Mucosa of rectum (tissue), 2 donors: ENCODE measurements around the gene ATXN10.

Experiments
- H3K27ac ChIP-seq, 2 donors: one replicate each; pipeline ENCODE4 v1.7.0; 2013; ENCODE audit warnings: inconsistent platforms in 2 of 2, low read depth in 2 of 2, low read length in 2 of 2
- H3K27me3 ChIP-seq, 2 donors: one replicate each; pipeline ENCODE4 v1.7.0; 2013; ENCODE audit warnings: low read length in 2 of 2; ENCODE audit not compliant: control insufficient read depth in 2 of 2, insufficient read depth in 2 of 2
- H3K36me3 ChIP-seq, 2 donors: one replicate each; pipeline ENCODE4 v1.7.0; 2013; ENCODE audit warnings: low read length in 2 of 2; ENCODE audit not compliant: control insufficient read depth in 2 of 2, insufficient read depth in 2 of 2
- H3K4me1 ChIP-seq, 2 donors: one replicate each; pipeline ENCODE4 v1.7.0; 2013; ENCODE audit warnings: low read length in 2 of 2, mild to moderate bottlenecking in 1 of 2; ENCODE audit not compliant: control insufficient read depth in 2 of 2, insufficient read depth in 2 of 2
- H3K4me3 ChIP-seq, 2 donors: one replicate each; pipeline ENCODE4 v1.7.0; 2013; ENCODE audit warnings: low read length in 2 of 2
- H3K9ac ChIP-seq, 2 donors: one replicate each; pipeline ENCODE4 v1.7.0; 2013; ENCODE audit warnings: low read length in 2 of 2, low read depth in 1 of 2, mild to moderate bottlenecking in 1 of 2
- H3K9me3 ChIP-seq, 2 donors: one replicate each; pipeline ENCODE4 v1.7.0; 2013; ENCODE audit warnings: low read length in 2 of 2; ENCODE audit not compliant: control insufficient read depth in 2 of 2
- donor health status: healthy.
- donor health status: Normal muscosa, but diverticular disease.

Gene ATXN10

GRCh38 chr22:45726081-45726480 lies 54.4 kb downstream of the ATXN10 start:
- H3K27ac ChIP-seq: no peak overlapping the region
- H3K36me3 ChIP-seq: peaks cover 0 to 12% of the 10 kb centered on the region in 2 donors
- H3K27me3 ChIP-seq: no peaks in the 10 kb centered on the region
- H3K4me1 ChIP-seq: peaks cover 0 to 3% of the 10 kb centered on the region in 2 donors
- no peaks in the 10 kb centered on the region for H3K9me3 ChIP-seq
- no peak overlapping the region for H3K4me3 ChIP-seq
- H3K9ac ChIP-seq: no peak overlapping the region

GRCh38 chr22:45731041-45731797 lies 59.6 kb downstream of the ATXN10 start:
- H3K27ac ChIP-seq: no peak overlapping the region
- H3K27me3 ChIP-seq: no peaks in the 10 kb centered on the region
- H3K4me1 ChIP-seq: peaks cover 2 to 8% of the 10 kb centered on the region in 2 donors
- peaks cover 3 to 5% of the 10 kb centered on the region in 2 donors for H3K36me3 ChIP-seq
- H3K4me3 ChIP-seq: no peak overlapping the region
- H3K9ac ChIP-seq: no peak overlapping the region
- no peaks in the 10 kb centered on the region for H3K9me3 ChIP-seq

- H3K27ac ChIP-seq: no peak overlapping the region
- peaks cover 5 to 7% of the 10 kb centered on the region in 2 donors for H3K36me3 ChIP-seq
- peaks cover 2 to 8% of the 10 kb centered on the region in 2 donors for H3K4me1 ChIP-seq
Observed at GRCh38 chr22:45731798-45732495, 60.3 kb downstream of the ATXN10 start.

GRCh38 chr22:45735273-45735672 lies 63.6 kb downstream of the ATXN10 start:
- Histone ChIP-seq H3K4me3 (no peak overlapping the region), H3K27me3 (no peaks in the 10 kb centered on the region), H3K9me3 (no peaks in the 10 kb centered on the region), H3K36me3 (peaks cover 17 to 19% of the 10 kb centered on the region in 2 donors), H3K4me1 (peaks cover 2 to 8% of the 10 kb centered on the region in 2 donors), H3K27ac (no peak overlapping the region), H3K9ac (no peak overlapping the region)

More at GRCh38 chr22:45731798-45732495, 60.3 kb downstream of the ATXN10 start:
- H3K9me3 ChIP-seq: no peaks in the 10 kb centered on the region
- H3K9ac ChIP-seq: no peak overlapping the region
- no peak overlapping the region for H3K4me3 ChIP-seq
- no peaks in the 10 kb centered on the region for H3K27me3 ChIP-seq

- no peaks in the 10 kb centered on the region for H3K4me1 ChIP-seq
- no peak overlapping the region for H3K4me3 ChIP-seq
- H3K27ac ChIP-seq: no peak overlapping the region
- H3K27me3 ChIP-seq: no peaks in the 10 kb centered on the region
- H3K36me3 ChIP-seq: peaks cover 24 to 38% of the 10 kb centered on the region in 2 donors
- no peak overlapping the region for H3K9ac ChIP-seq
- no peaks in the 10 kb centered on the region for H3K9me3 ChIP-seq
Observed at GRCh38 chr22:45738206-45738605, 66.6 kb downstream of the ATXN10 start.

GRCh38 chr22:45740236-45740635 lies 68.6 kb downstream of the ATXN10 start:
- Histone ChIP-seq H3K27me3 (no peaks in the 10 kb centered on the region), H3K9me3 (no peaks in the 10 kb centered on the region), H3K36me3 (peaks cover 24 to 42% of the 10 kb centered on the region in 2 donors), H3K9ac (no peak overlapping the region), H3K4me1 (no peaks in the 10 kb centered on the region), H3K4me3 (no peak overlapping the region), H3K27ac (no peak overlapping the region)

GRCh38 chr22:45742866-45743450 lies 71.3 kb downstream of the ATXN10 start:
- H3K27ac ChIP-seq: no peak overlapping the region
- H3K9ac ChIP-seq: no peak overlapping the region
- no peaks in the 10 kb centered on the region for H3K4me1 ChIP-seq
- H3K36me3 ChIP-seq: peaks cover 20 to 36% of the 10 kb centered on the region in 2 donors
- H3K27me3 ChIP-seq: no peaks in the 10 kb centered on the region
- no peak overlapping the region for H3K4me3 ChIP-seq
- no peaks in the 10 kb centered on the region for H3K9me3 ChIP-seq

GRCh38 chr22:45743687-45744086 lies 72.1 kb downstream of the ATXN10 start:
- no peak overlapping the region for H3K9ac ChIP-seq
- no peak overlapping the region for H3K4me3 ChIP-seq
- H3K36me3 ChIP-seq: peaks cover 19 to 35% of the 10 kb centered on the region in 2 donors
- no peaks in the 10 kb centered on the region for H3K4me1 ChIP-seq
- H3K27me3 ChIP-seq: no peaks in the 10 kb centered on the region
- H3K27ac ChIP-seq: no peak overlapping the region
- no peaks in the 10 kb centered on the region for H3K9me3 ChIP-seq

- H3K4me1 ChIP-seq: no peaks in the 10 kb centered on the region
- H3K9me3 ChIP-seq: no peaks in the 10 kb centered on the region
- no peak overlapping the region for H3K4me3 ChIP-seq
- H3K27ac ChIP-seq: no peak overlapping the region
- H3K9ac ChIP-seq: no peak overlapping the region
- H3K27me3 ChIP-seq: no peaks in the 10 kb centered on the region
- peaks cover 16 to 31% of the 10 kb centered on the region in 2 donors for H3K36me3 ChIP-seq
Observed at GRCh38 chr22:45744442-45744841, 72.8 kb downstream of the ATXN10 start.

GRCh38 chr22:45750626-45751025 lies 79.0 kb downstream of the ATXN10 start:
- Histone ChIP-seq H3K27ac (no peak overlapping the region), H3K4me3 (no peak overlapping the region), H3K36me3 (peaks cover 0 to 3% of the 10 kb centered on the region in 2 donors), H3K4me1 (no peaks in the 10 kb centered on the region), H3K27me3 (no peaks in the 10 kb centered on the region), H3K9me3 (no peaks in the 10 kb centered on the region), H3K9ac (no peak overlapping the region)
